Lower leg skin (tissue), 3 donors: ENCODE results near the gene SLCO2B1.

Experiments
- POLR2A ChIP-seq, 2 donors: fragments of 450-650 bp; IDR thresholded peaks; one replicate each; pipeline ENCODE4 v1.6.1; 2016 to 2017; ENCODE audit warnings: antibody characterized with exemption in 2 of 2, mild to moderate bottlenecking in 1 of 2, moderate library complexity in 1 of 2
- TF ChIP-seq, protein P1 (sequence below), 3 donors: fragments of 450-650 bp; IDR thresholded peaks; one replicate each; pipeline ENCODE4 v1.5.1; 2016; ENCODE audit warnings: antibody characterized with exemption in 3 of 3, mild to moderate bottlenecking in 3 of 3, moderate library complexity in 2 of 3

DNA sequence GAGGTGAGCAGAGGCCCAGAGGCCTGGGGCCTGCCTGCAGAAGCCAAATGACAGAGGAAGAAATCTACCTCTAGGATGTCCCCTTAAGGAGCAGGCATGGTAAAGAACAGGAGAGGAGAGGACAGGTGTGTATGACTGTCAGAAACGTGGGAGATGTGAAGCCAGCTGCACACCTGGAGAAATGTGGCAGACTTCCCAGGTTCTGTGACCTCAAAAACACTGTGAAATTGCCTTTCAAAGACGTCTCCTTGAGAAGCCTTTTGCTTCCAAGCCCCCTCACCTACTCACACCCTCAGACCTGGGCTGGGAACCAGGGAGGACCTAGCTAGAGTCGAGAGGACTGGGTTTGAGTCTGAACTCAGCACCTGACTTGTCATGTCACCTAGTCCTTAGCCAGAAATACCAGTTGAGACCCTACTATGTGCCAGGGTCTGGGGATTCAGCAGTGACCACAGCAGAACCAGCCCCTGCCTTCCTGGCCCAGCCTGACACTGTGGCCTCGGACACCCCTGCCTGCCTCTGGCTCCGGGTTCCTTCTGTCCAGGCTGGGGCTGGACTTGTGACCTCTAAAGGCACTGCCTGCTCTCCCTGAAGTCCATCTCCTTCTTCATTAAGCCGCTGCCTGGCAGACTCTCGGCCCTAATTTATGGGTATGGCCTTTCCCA, 95.2 kb downstream of the SLCO2B1 start:
- TF ChIP-seq, protein P1, sequence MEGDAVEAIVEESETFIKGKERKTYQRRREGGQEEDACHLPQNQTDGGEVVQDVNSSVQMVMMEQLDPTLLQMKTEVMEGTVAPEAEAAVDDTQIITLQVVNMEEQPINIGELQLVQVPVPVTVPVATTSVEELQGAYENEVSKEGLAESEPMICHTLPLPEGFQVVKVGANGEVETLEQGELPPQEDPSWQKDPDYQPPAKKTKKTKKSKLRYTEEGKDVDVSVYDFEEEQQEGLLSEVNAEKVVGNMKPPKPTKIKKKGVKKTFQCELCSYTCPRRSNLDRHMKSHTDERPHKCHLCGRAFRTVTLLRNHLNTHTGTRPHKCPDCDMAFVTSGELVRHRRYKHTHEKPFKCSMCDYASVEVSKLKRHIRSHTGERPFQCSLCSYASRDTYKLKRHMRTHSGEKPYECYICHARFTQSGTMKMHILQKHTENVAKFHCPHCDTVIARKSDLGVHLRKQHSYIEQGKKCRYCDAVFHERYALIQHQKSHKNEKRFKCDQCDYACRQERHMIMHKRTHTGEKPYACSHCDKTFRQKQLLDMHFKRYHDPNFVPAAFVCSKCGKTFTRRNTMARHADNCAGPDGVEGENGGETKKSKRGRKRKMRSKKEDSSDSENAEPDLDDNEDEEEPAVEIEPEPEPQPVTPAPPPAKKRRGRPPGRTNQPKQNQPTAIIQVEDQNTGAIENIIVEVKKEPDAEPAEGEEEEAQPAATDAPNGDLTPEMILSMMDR (IDR thresholded peaks at IDR 0.05): no peak
- no peak for TF ChIP-seq POLR2A (IDR thresholded peaks at IDR 0.05)
